Spleen (tissue), 11 donors: ENCODE results near the gene ANKZF1. TPM values are rescaled to one million over a fixed set of nuclear protein-coding genes. Genes with fewer than 3 reads are reported as not detected.

ENCODE experiments used
- DNase-seq: peaks from one replicate; pipeline ENCODE4 v3.0.0-alpha.2; 2020
- H3K27ac ChIP-seq, 8 donors: fragments of 200-600 bp; sonication (generic) in 7 of 8; 1 replicate in 4 of 8; 2 replicates in 4 of 8; pipeline versions ENCODE4 v1.5.0 to v1.8.0; 2016 to 2021; ENCODE audit warnings: inconsistent platforms in 4 of 8, mild to moderate bottlenecking in 4 of 8, moderate library complexity in 1 of 8
- H3K27me3 ChIP-seq, 7 donors: fragments of 200-600 bp; sonication (generic) in 6 of 7; replicated peaks in 1 of 7; 1 replicate in 4 of 7; 2 replicates in 3 of 7; pipeline versions ENCODE4 v1.5.0 to v1.8.0; 2016 to 2021; ENCODE audit warnings: inconsistent platforms in 3 of 7, mild to moderate bottlenecking in 1 of 7
- H3K36me3 ChIP-seq, 6 donors: fragments of 200-600 bp; sonication (generic) in 5 of 6; 1 replicate in 4 of 6; 2 replicates in 2 of 6; pipeline versions ENCODE4 v1.5.0 to v1.8.0; 2016 to 2021; ENCODE audit warnings: inconsistent platforms in 2 of 6
- H3K4me1 ChIP-seq, 6 donors: fragments of 200-600 bp; sonication (generic) in 5 of 6; 1 replicate in 3 of 6; 2 replicates in 3 of 6; pipeline versions ENCODE4 v1.5.0 to v1.8.0; 2016 to 2021; ENCODE audit warnings: inconsistent platforms in 3 of 6
- H3K4me3 ChIP-seq, 8 donors: fragments of 200-600 bp; sonication (generic) in 7 of 8; 1 replicate in 4 of 8; 2 replicates in 4 of 8; pipeline versions ENCODE4 v1.5.0 to v1.8.0; 2016 to 2021; ENCODE audit warnings: inconsistent platforms in 4 of 8, mild to moderate bottlenecking in 4 of 8, moderate library complexity in 2 of 8
- H3K9me3 ChIP-seq, 8 donors: fragments of 200-600 bp; sonication (generic) in 7 of 8; 1 replicate in 4 of 8; 2 replicates in 4 of 8; pipeline versions ENCODE4 v1.5.0 to v1.8.0; 2016 to 2021; ENCODE audit warnings: inconsistent platforms in 4 of 8
- CTCF ChIP-seq, 11 experiments: fragments of 200-600 bp in 7 of 11; fragments of 450-650 bp in 4 of 11; sonication (generic) in 4 of 11; IDR thresholded peaks in 8 of 11; conservative IDR thresholded peaks in 3 of 11; 1 replicate in 7 of 11; 2 replicates in 4 of 11; pipeline versions ENCODE4 v1.4.0 to v1.8.0; 2016 to 2021; ENCODE audit warnings: antibody characterized with exemption in 11 of 11, inconsistent platforms in 4 of 11, mild to moderate bottlenecking in 1 of 11
- POLR2A ChIP-seq, 3 donors: fragments of 450-650 bp; IDR thresholded peaks; one replicate each; pipeline ENCODE4 v1.5.1; 2017; ENCODE audit warnings: antibody characterized with exemption in 3 of 3, mild to moderate bottlenecking in 1 of 3
- POLR2AphosphoS5 ChIP-seq, 3 donors: sonication (generic); formaldehyde crosslinking; IDR thresholded peaks; one replicate each; pipeline ENCODE4 v1.5.1; 2017; ENCODE audit warnings: antibody characterized with exemption in 3 of 3
- WGBS, 5 donors: extraction: QIAGEN DNeasy Blood & Tissue Kit in 3 of 5; methylation state at CpG; one replicate each; pipeline versions ENCODE4 v1.1.5 to v1.1.7; 2013 to 2018; 5-methylcytosine and 5-hydroxymethylcytosine counted together
- intact Hi-C: fragments of 100-400 bp; cut with DNase I; formaldehyde crosslinking; loops from one replicate; pipeline ENCODE4 v1.15.0; 2023; ENCODE audit warnings: low total_unique reads
- polyA plus RNA-seq, 3 donors: library from polyadenylated mRNA; stranded (reverse); fragments of 200-250 nt; gene quantifications; one replicate each; pipeline ENCODE4 v1.2.1, GENCODE V29; 2013
- total RNA-seq, 7 donors: library from RNA; depleted of rRNA in 3 of 7; stranded (reverse); fragments of >200 nt in 3 of 7; fragmentation: NEBNext Ultra II Directional in 4 of 7; extraction: Animal tissue kit (Norgen Biotek cat#: 25700) in 4 of 7; gene quantifications; one replicate each; pipeline versions ENCODE4 v1.1.0 to v1.2.1, GENCODE V29; 2016 to 2021
- donor health status: healthy with polysubstance abuse.
- donor health status: DM: no; HTN: no; CAD: no; lungs with moderate emphysema.
- donor health status: DM: no; HTN: no; CAD: no.
- donor health status: Bipolar disorder and iron deficiency.
- donor health status: healthy.
- donor health status: DM: no; HTN: no; CAD: no.
- donor health status: DM: yes; HTN: yes; CAD: no.

ANKZF1 gene
- total and polyA plus RNA-seq, 10 donors, result 30.5 to 141 (median 71.1) TPM

GRCh38 chr2:219246559-219246958 is 17.0 kb downstream of the ANKZF1 start:
- TF ChIP-seq CTCF (IDR thresholded peaks at IDR 0.05 in 8 of 11, conservative IDR thresholded peaks at IDR 0.05 in 3 of 11), result no peak
- no peak for TF ChIP-seq POLR2AphosphoS5 (IDR thresholded peaks at IDR 0.05)
- no peak for TF ChIP-seq POLR2A (IDR thresholded peaks at IDR 0.05)
- intact Hi-C loops, result no loop called here
- H3K4me3 ChIP-seq, result peak overlapping the region in 2 of 8 donors; percentile 71 to 78
- 93 to 96% (median 94%) methylated on average over 3 to 10 of the region's 10 CpGs for WGBS, 5 donors
- peaks cover 48 to 86% (median 73%) of the 10 kb centered on the region in 6 donors for H3K4me1 ChIP-seq
- peak overlapping the region; percentile 73 to 99 (median 94) for H3K27ac ChIP-seq
- no peaks in the 10 kb centered on the region for H3K9me3 ChIP-seq
- no peak for DNase-seq
- no peaks in the 10 kb centered on the region for H3K27me3 ChIP-seq
- H3K36me3 ChIP-seq, result peaks cover 0 to 46% (median 21%) of the 10 kb centered on the region in 6 donors

- intact Hi-C loops, result no loop called here
- Histone ChIP-seq H3K9me3 (no peaks in the 10 kb centered on the region), H3K27me3 (no peaks in the 10 kb centered on the region), H3K4me1 (peaks cover 55 to 96% (median 84%) of the 10 kb centered on the region in 6 donors), H3K36me3 (peaks cover 0 to 53% (median 23%) of the 10 kb centered on the region in 6 donors), H3K4me3 (peak overlapping the region in 7 of 8 donors; percentile 9 to 94 (median 29)), H3K27ac (peak overlapping the region; percentile 73 to 99 (median 94))
- WGBS, 5 donors, result 58 to 70% (median 60%) methylated on average over 15 to 17 of the region's 17 CpGs
- DNase-seq, result peak; percentile 85
- TF ChIP-seq POLR2A (IDR thresholded peaks at IDR 0.05), result peak in 1 of 3 donors; percentile 27
- TF ChIP-seq POLR2AphosphoS5 (IDR thresholded peaks at IDR 0.05), result peak; percentile 21 to 96 (median 73)
- TF ChIP-seq CTCF (IDR thresholded peaks at IDR 0.05 in 8 of 11, conservative IDR thresholded peaks at IDR 0.05 in 3 of 11), result no peak
Measured at GRCh38 chr2:219247678-219248642, 18.4 kb downstream of the ANKZF1 start.

- DNase-seq, result no peak
- H3K36me3 ChIP-seq, result peaks cover 0 to 53% (median 23%) of the 10 kb centered on the region in 6 donors
- TF ChIP-seq POLR2AphosphoS5 (IDR thresholded peaks at IDR 0.05), result no peak
- peak overlapping the region; percentile 2 to 94 (median 33) for H3K4me3 ChIP-seq
- 59 to 92% (median 70%) methylated on average over 2 of the region's 2 CpGs for WGBS, 5 donors
- intact Hi-C loops, result no loop called here
- peak overlapping the region; percentile 73 to 99 (median 94) for H3K27ac ChIP-seq
- peaks cover 55 to 97% (median 85%) of the 10 kb centered on the region in 6 donors for H3K4me1 ChIP-seq
- H3K27me3 ChIP-seq, result peaks cover 0 to 3% (median 0%) of the 10 kb centered on the region in 7 donors
- H3K9me3 ChIP-seq, result no peaks in the 10 kb centered on the region
Measured at GRCh38 chr2:219248845-219249202, 19.2 kb downstream of the ANKZF1 start.

GRCh38 chr2:219249203-219249980 is 19.8 kb downstream of the ANKZF1 start:
- Histone ChIP-seq H3K4me1 (peaks cover 55 to 98% (median 86%) of the 10 kb centered on the region in 6 donors), H3K4me3 (peak overlapping the region; percentile 2 to 94 (median 33)), H3K27me3 (peaks cover 0 to 6% (median 0%) of the 10 kb centered on the region in 7 donors), H3K9me3 (no peaks in the 10 kb centered on the region), H3K36me3 (peaks cover 0 to 53% (median 23%) of the 10 kb centered on the region in 6 donors), H3K27ac (peak overlapping the region; percentile 73 to 99 (median 94))
- peak in 1 of 11 experiments; percentile 7 for TF ChIP-seq CTCF (IDR thresholded peaks at IDR 0.05 in 8 of 11, conservative IDR thresholded peaks at IDR 0.05 in 3 of 11)
- TF ChIP-seq POLR2A (IDR thresholded peaks at IDR 0.05), result peak; percentile 9 to 33 (median 30)
- peak; percentile 36 to 98 (median 88) for TF ChIP-seq POLR2AphosphoS5 (IDR thresholded peaks at IDR 0.05)
- intact Hi-C loops, result no loop called here
- DNase-seq, result peak; percentile 89
- WGBS, 5 donors, result 10 to 19% (median 11%) methylated on average over 6 to 7 of the region's 7 CpGs
